ENCODE results near the gene NEIL3. TPM values are rescaled to one million over a fixed set of nuclear protein-coding genes. Genes with fewer than 3 reads are reported as not detected.
"Not testable (repeated sequence)": the region's sequence is repeated elsewhere in the genome, so short reads cannot be mapped to it uniquely, and the experiment has no call there.

The NEIL3 gene
- total RNA-seq, 1 donor from 2014 or later: 38.0 TPM

- intact Hi-C loops (cut with micrococcal nuclease): no loop called here
Observed at GRCh38 chr4:177301126-177301639, 8.5 kb upstream of the NEIL3 start.

GRCh38 chr4:177302371-177303100, 7.1 kb upstream of the NEIL3 start:
- intact Hi-C loops (cut with micrococcal nuclease): no loop called here

GRCh38 chr4:177304094-177304493, 5.6 kb upstream of the NEIL3 start:
- intact Hi-C loops (cut with micrococcal nuclease): no loop called here

- intact Hi-C loops (cut with micrococcal nuclease): not testable (repeated sequence)
Observed at GRCh38 chr4:177304864-177305263, 4.8 kb upstream of the NEIL3 start.

GRCh38 chr4:177308125-177308524, 1.5 kb upstream of the NEIL3 start:
- intact Hi-C loops (cut with micrococcal nuclease): loop anchor here (2.0 kb wide), 2 partner anchors 79 to 405 kb away; no protein-coding TSS in a partner anchor

- intact Hi-C loops (cut with micrococcal nuclease): loop anchor here (1.0 to 2.0 kb wide), 7 partner anchors 30 to 1114 kb away; partner anchors contain the start of genes AGA, SPATA4 and SPCS3
Observed at GRCh38 chr4:177308847-177309521, 690 bp upstream of the NEIL3 start.

GRCh38 chr4:177311589-177311988, 1.9 kb downstream of the NEIL3 start:
- intact Hi-C loops (cut with micrococcal nuclease): loop anchor here (10.0 kb wide), 1 partner anchor 443 kb away; no protein-coding TSS in a partner anchor

- intact Hi-C loops (cut with micrococcal nuclease): loop anchor here (10.0 kb wide), 1 partner anchor 442 kb away; no protein-coding TSS in a partner anchor
Observed at GRCh38 chr4:177313263-177313662, 3.6 kb downstream of the NEIL3 start.

- intact Hi-C loops (cut with micrococcal nuclease): loop anchor here (10.0 kb wide), 1 partner anchor 439 kb away; no protein-coding TSS in a partner anchor
Observed at GRCh38 chr4:177315767-177316464, 6.2 kb downstream of the NEIL3 start.

- intact Hi-C loops (cut with micrococcal nuclease): no loop called here
Observed at GRCh38 chr4:177320721-177321120, 11.0 kb downstream of the NEIL3 start.

GRCh38 chr4:177321647-177322046, 12.0 kb downstream of the NEIL3 start:
- intact Hi-C loops (cut with micrococcal nuclease): no loop called here

GRCh38 chr4:177322266-177322665, 12.6 kb downstream of the NEIL3 start:
- intact Hi-C loops (cut with micrococcal nuclease): no loop called here

- intact Hi-C loops (cut with micrococcal nuclease): no loop called here
Observed at GRCh38 chr4:177322881-177323280, 13.2 kb downstream of the NEIL3 start.

- intact Hi-C loops (cut with micrococcal nuclease): no loop called here
Observed at GRCh38 chr4:177323416-177323815, 13.7 kb downstream of the NEIL3 start.

GRCh38 chr4:177332119-177332518, 22.4 kb downstream of the NEIL3 start:
- intact Hi-C loops (cut with micrococcal nuclease): no loop called here

GRCh38 chr4:177339477-177340374, 30.1 kb downstream of the NEIL3 start:
- intact Hi-C loops (cut with micrococcal nuclease): loop anchor here (1.0 to 2.0 kb wide), 4 partner anchors 30 to 287 kb away; partner anchors contain the start of gene NEIL3

GRCh38 chr4:177348348-177348747, 38.7 kb downstream of the NEIL3 start:
- intact Hi-C loops (cut with micrococcal nuclease): no loop called here

GRCh38 chr4:177349191-177349590, 39.5 kb downstream of the NEIL3 start:
- intact Hi-C loops (cut with micrococcal nuclease): no loop called here

- intact Hi-C loops (cut with micrococcal nuclease): no loop called here
Observed at GRCh38 chr4:177351622-177352244, 42.1 kb downstream of the NEIL3 start.

GRCh38 chr4:177356206-177356605, 46.5 kb downstream of the NEIL3 start:
- intact Hi-C loops (cut with micrococcal nuclease): no loop called here

Measured in T-helper 2 cell treated with Interferon-gamma antibody and Interleukin-4, amounts not matched to agents 100 ng/mL and 5 ng/mL, for 36 hours (primary cell).